Fibroblast of lung (primary cell): ENCODE measurements around the gene RNF115. TPM values are rescaled to one million over a fixed set of nuclear protein-coding genes. Genes with fewer than 3 reads are reported as not detected.

Experiments used
- DNase-seq, 2 donors: peaks; one replicate each; pipeline versions ENCODE4 v3.0.0 to v3.0.0-alpha.2; 2010; ENCODE audit warnings: low read depth in 2 of 2
- H2AFZ ChIP-seq: 2 replicates; pipeline ENCODE4 v1.5.1; 2012; ENCODE audit warnings: low read length, control low read depth, inconsistent platforms
- H3K27ac ChIP-seq: 2 replicates; pipeline ENCODE4 v1.5.1; 2011; ENCODE audit warnings: low read length, control low read depth; ENCODE audit not compliant: insufficient read depth
- H3K27me3 ChIP-seq: 2 replicates; pipeline ENCODE4 v1.5.1; 2011; ENCODE audit warnings: mild to moderate bottlenecking, low read length; ENCODE audit not compliant: control insufficient read depth, insufficient read depth
- H3K36me3 ChIP-seq: 2 replicates; pipeline ENCODE4 v1.5.1; 2011; ENCODE audit warnings: low read length; ENCODE audit not compliant: control insufficient read depth, insufficient read depth
- H3K4me1 ChIP-seq: 2 replicates; pipeline ENCODE4 v1.5.1; 2011; ENCODE audit warnings: low read length; ENCODE audit not compliant: control insufficient read depth, insufficient read depth; ENCODE audit errors: extremely low read depth
- H3K4me2 ChIP-seq: 2 replicates; pipeline ENCODE4 v1.5.1; 2011; ENCODE audit warnings: low read length, control low read depth; ENCODE audit not compliant: insufficient read depth; ENCODE audit errors: extremely low read depth
- H3K4me3 ChIP-seq, 4 experiments: fragments of 200-600 bp in 1 of 4; sonication (generic) in 1 of 4; replicated peaks in 1 of 4; 2 replicates each; pipeline ENCODE4 v1.5.1; 2011 to 2016; ENCODE audit warnings: low read length in 4 of 4, low read depth in 3 of 4, mild to moderate bottlenecking in 3 of 4, control low read depth in 2 of 4, inconsistent platforms in 1 of 4, mixed read lengths in 1 of 4; ENCODE audit not compliant: insufficient read depth in 1 of 4; ENCODE audit errors: control extremely low read depth in 1 of 4
- H3K79me2 ChIP-seq: 2 replicates; pipeline ENCODE4 v1.5.1; 2012; ENCODE audit warnings: mild to moderate bottlenecking, low read length, inconsistent platforms; ENCODE audit not compliant: control insufficient read depth, insufficient read depth
- H3K9ac ChIP-seq: 2 replicates; pipeline ENCODE4 v1.5.1; 2011; ENCODE audit warnings: mild to moderate bottlenecking, low read length, control low read depth; ENCODE audit not compliant: insufficient read depth
- H3K9me3 ChIP-seq: 2 replicates; pipeline ENCODE4 v1.5.1; 2012; ENCODE audit warnings: low read depth, low read length; ENCODE audit not compliant: control insufficient read depth, insufficient read depth
- H4K20me1 ChIP-seq: 2 replicates; pipeline ENCODE4 v1.5.1; 2011; ENCODE audit warnings: low read length; ENCODE audit not compliant: control insufficient read depth, insufficient read depth; ENCODE audit errors: extremely low read depth
- CTCF ChIP-seq, 2 donors: IDR thresholded peaks in 1 of 2; conservative IDR thresholded peaks in 1 of 2; 1 replicate in 1 of 2; 2 replicates in 1 of 2; pipeline ENCODE4 v1.5.1; 2011 to 2012; ENCODE audit warnings: low read length in 2 of 2, control low read depth in 1 of 2, inconsistent platforms in 1 of 2, low read depth in 1 of 2, mild to moderate bottlenecking in 1 of 2
- EZH2 ChIP-seq: IDR thresholded peaks from 2 replicates; pipeline ENCODE4 v1.5.1; 2012; ENCODE audit warnings: low read length, control low read depth, mild to moderate bottlenecking; ENCODE audit errors: missing control alignments
- polyA plus RNA-seq, 2 donors: library from polyadenylated mRNA; depleted of rRNA in 1 of 2; stranded (reverse) in 1 of 2; unstranded in 1 of 2; fragments of >200 nt; gene quantifications; 2 replicates each; pipeline ENCODE4 v1.2.1, GENCODE V29; 2011 to 2012; ENCODE audit warnings: missing spikeins in 1 of 2
- total RNA-seq: library from RNA; depleted of rRNA; stranded (reverse); fragments of >200 nt; gene quantifications from 2 replicates; pipeline ENCODE4 v1.2.1, GENCODE V29; 2014

The RNF115 gene
- total and polyA plus RNA-seq, 2 donors (not counting 1 experiment from before 2014, with no cell fraction given) = 16.2 to 19.8 TPM

- no peak overlapping the region for H3K4me3 ChIP-seq
- no peaks in the 10 kb centered on the region for H3K79me2 ChIP-seq
- no peaks in the 10 kb centered on the region for H3K9me3 ChIP-seq
- H3K4me2 ChIP-seq = no peak overlapping the region
- DNase-seq = no peak
- peaks cover 4% of the 10 kb centered on the region for H3K4me1 ChIP-seq
- no peak overlapping the region for H3K9ac ChIP-seq
- H2AFZ ChIP-seq = no peak overlapping the region
- no peaks in the 10 kb centered on the region for H3K36me3 ChIP-seq
- no peak for TF ChIP-seq EZH2
- TF ChIP-seq CTCF (conservative IDR thresholded peaks at IDR 0.05 in 1 of 2, IDR thresholded peaks at IDR 0.05 in 1 of 2; ENCODE audit: low read depth in 1 of 2, low read length in 2 of 2) = no peak
- no peaks in the 10 kb centered on the region for H3K27me3 ChIP-seq
- no peak overlapping the region for H3K27ac ChIP-seq
- H4K20me1 ChIP-seq = no peaks in the 10 kb centered on the region
Observed at GRCh38 chr1:145688924-145689323, 135.0 kb downstream of the RNF115 start.

Other genes with a start within 250 kb of the RNF115 start
- gene GPR89A, start 216.1 kb downstream of the RNF115 start, total RNA-seq = 22.1 and 23.6 TPM in 2 replicates
- 25.4 and 30.8 TPM in 2 replicates for gene GPR89A, start 216.1 kb downstream of the RNF115 start, polyA plus RNA-seq
- gene PDZK1, start 116.7 kb downstream of the RNF115 start, total RNA-seq = 0.26 and 1.5 TPM in 2 replicates
- 0.91 and 2.3 TPM in 2 replicates for gene PDZK1, start 116.7 kb downstream of the RNF115 start, polyA plus RNA-seq
- not detected in 2 replicates for gene CD160, start 104.6 kb downstream of the RNF115 start, total RNA-seq
- gene CD160, start 104.6 kb downstream of the RNF115 start, polyA plus RNA-seq = 0.05 TPM in 1 of 2 replicates, not detected in the other
- gene POLR3C, start 105 bp upstream of the RNF115 start, total RNA-seq = 32.1 and 38.3 TPM in 2 replicates
- gene POLR3C, start 105 bp upstream of the RNF115 start, polyA plus RNA-seq = 45.1 and 64.5 TPM in 2 replicates
- 2.1 and 5.1 TPM in 2 replicates for gene NUDT17, start 21.5 kb upstream of the RNF115 start, total RNA-seq
- 3.4 and 4.5 TPM in 2 replicates for gene NUDT17, start 21.5 kb upstream of the RNF115 start, polyA plus RNA-seq
- gene PIAS3, start 35.0 kb upstream of the RNF115 start, total RNA-seq = 5.1 and 8.9 TPM in 2 replicates
- gene PIAS3, start 35.0 kb upstream of the RNF115 start, polyA plus RNA-seq = 22.9 and 29.3 TPM in 2 replicates
- gene ANKRD35, start 61.8 kb upstream of the RNF115 start, total RNA-seq = 2.3 and 4.5 TPM in 2 replicates
- 0.65 and 3.4 TPM in 2 replicates for gene ANKRD35, start 61.8 kb upstream of the RNF115 start, polyA plus RNA-seq
- 0.51 and 2.8 TPM in 2 replicates for gene ITGA10, start 86.0 kb upstream of the RNF115 start, total RNA-seq
- gene ITGA10, start 86.0 kb upstream of the RNF115 start, polyA plus RNA-seq = 1.2 and 1.7 TPM in 2 replicates
- 21.1 and 28.2 TPM in 2 replicates for gene PEX11B, start 94.6 kb upstream of the RNF115 start, total RNA-seq
- gene PEX11B, start 94.6 kb upstream of the RNF115 start, polyA plus RNA-seq = 34.3 and 41.3 TPM in 2 replicates
- 56.6 and 61.9 TPM in 2 replicates for gene RBM8A, start 103.4 kb upstream of the RNF115 start, total RNA-seq
- gene RBM8A, start 103.4 kb upstream of the RNF115 start, polyA plus RNA-seq = 137 and 235 TPM in 2 replicates
- gene LIX1L, start 133.9 kb upstream of the RNF115 start, total RNA-seq = 10.5 and 14.2 TPM in 2 replicates
- gene LIX1L, start 133.9 kb upstream of the RNF115 start, polyA plus RNA-seq = 63.3 and 65.7 TPM in 2 replicates
- gene ANKRD34A, start 140.5 kb upstream of the RNF115 start, total RNA-seq = 0.26 and 1.2 TPM in 2 replicates
- gene ANKRD34A, start 140.5 kb upstream of the RNF115 start, polyA plus RNA-seq = 1.9 and 2.6 TPM in 2 replicates
- gene POLR3GL, start 140.6 kb upstream of the RNF115 start, total RNA-seq = 15.4 and 23.8 TPM in 2 replicates
- gene POLR3GL, start 140.6 kb upstream of the RNF115 start, polyA plus RNA-seq = 22.6 and 23.3 TPM in 2 replicates
- gene TXNIP, start 172.5 kb upstream of the RNF115 start, total RNA-seq = 361 and 773 TPM in 2 replicates
- 61.1 and 204 TPM in 2 replicates for gene TXNIP, start 172.5 kb upstream of the RNF115 start, polyA plus RNA-seq
- not detected in 2 replicates for gene HJV, start 197.6 kb upstream of the RNF115 start, total RNA-seq
- not detected in 2 replicates for gene HJV, start 197.6 kb upstream of the RNF115 start, polyA plus RNA-seq